ENCODE results near the gene SIL1.

- TF ChIP-seq CTCF (conservative IDR thresholded peaks at IDR 0.05) (no peak), EZH2 (IDR thresholded peaks at IDR 0.05; ENCODE audit: low read depth) (no peak)
These were observed 57.5 kb downstream of the SIL1 start for GRCh38 chr5:139140591-139141071.
